ENCODE data around the gene CNST.

CNST gene

DNA sequence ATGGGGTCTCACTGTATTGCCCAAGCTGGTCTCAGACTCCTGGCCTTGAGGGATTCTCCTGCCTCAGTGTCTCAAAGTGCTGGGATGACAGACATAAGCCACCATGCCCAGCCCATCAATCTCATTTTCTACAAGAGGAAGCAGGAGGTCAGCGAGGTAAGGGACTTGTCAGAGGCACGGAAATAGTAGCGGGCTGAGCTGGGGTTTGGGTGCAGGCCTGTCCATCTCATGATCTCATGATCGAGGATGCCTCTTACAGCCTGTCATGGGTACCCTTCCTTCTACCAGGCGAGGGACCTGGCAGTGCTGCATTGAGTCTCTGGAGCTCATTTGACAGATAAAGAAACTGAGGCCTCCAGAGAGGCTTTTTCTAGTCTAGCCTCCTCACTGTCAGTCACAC, 129.4 kb downstream of the CNST start:
- TF ChIP-seq FOXP2 (optimal IDR thresholded peaks at IDR 0.05; ENCODE audit: borderline replicate concordance, extremely low read depth, extremely low read length, insufficient read depth) (no peak), TAF1 (IDR thresholded peaks at IDR 0.05; ENCODE audit: borderline replicate concordance, insufficient read depth, low read length) (no peak), SIN3A (IDR thresholded peaks at IDR 0.05; ENCODE audit: borderline replicate concordance, insufficient read depth, low read length) (no peak), POLR2AphosphoS5 (IDR thresholded peaks at IDR 0.05; ENCODE audit: low read depth, low read length) (no peak)

DNA sequence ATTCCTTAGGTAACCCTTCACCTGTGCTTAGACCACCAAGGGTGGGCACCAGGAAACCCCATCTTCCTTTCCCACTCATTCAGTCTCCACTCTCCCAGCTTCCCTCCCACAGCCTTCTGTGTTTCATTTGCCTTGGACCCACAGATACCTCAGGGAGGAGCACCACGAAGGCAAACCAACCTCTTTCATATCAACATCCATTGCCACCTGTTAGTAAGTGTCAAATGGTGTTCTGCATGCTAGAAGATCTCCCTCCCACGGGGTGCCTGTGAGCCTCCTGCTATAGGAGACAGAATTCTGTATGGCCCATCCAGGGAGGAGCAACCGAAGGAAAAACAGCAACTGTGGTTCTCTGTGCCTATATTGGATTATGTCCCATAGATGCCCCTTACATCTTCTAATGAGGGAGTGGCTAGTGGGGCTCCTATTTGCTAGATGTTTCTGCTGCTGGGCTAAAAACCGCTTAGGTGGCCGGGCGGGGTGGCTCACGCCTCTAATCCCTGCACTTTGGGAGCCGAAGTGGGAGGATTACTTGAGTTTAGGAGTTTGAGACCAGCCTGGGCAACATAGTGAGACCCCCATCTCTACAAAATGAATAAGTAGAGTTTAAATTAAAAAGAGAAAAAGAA, 132.3 kb downstream of the CNST start:
- TF ChIP-seq FOXP2 (optimal IDR thresholded peaks at IDR 0.05; ENCODE audit: borderline replicate concordance, extremely low read depth, extremely low read length, insufficient read depth) (no peak), SIN3A (IDR thresholded peaks at IDR 0.05; ENCODE audit: borderline replicate concordance, insufficient read depth, low read length) (no peak), POLR2AphosphoS5 (IDR thresholded peaks at IDR 0.05; ENCODE audit: low read depth, low read length) (no peak), TAF1 (IDR thresholded peaks at IDR 0.05; ENCODE audit: borderline replicate concordance, insufficient read depth, low read length) (no peak)
- TF ChIP-seq, protein P1, sequence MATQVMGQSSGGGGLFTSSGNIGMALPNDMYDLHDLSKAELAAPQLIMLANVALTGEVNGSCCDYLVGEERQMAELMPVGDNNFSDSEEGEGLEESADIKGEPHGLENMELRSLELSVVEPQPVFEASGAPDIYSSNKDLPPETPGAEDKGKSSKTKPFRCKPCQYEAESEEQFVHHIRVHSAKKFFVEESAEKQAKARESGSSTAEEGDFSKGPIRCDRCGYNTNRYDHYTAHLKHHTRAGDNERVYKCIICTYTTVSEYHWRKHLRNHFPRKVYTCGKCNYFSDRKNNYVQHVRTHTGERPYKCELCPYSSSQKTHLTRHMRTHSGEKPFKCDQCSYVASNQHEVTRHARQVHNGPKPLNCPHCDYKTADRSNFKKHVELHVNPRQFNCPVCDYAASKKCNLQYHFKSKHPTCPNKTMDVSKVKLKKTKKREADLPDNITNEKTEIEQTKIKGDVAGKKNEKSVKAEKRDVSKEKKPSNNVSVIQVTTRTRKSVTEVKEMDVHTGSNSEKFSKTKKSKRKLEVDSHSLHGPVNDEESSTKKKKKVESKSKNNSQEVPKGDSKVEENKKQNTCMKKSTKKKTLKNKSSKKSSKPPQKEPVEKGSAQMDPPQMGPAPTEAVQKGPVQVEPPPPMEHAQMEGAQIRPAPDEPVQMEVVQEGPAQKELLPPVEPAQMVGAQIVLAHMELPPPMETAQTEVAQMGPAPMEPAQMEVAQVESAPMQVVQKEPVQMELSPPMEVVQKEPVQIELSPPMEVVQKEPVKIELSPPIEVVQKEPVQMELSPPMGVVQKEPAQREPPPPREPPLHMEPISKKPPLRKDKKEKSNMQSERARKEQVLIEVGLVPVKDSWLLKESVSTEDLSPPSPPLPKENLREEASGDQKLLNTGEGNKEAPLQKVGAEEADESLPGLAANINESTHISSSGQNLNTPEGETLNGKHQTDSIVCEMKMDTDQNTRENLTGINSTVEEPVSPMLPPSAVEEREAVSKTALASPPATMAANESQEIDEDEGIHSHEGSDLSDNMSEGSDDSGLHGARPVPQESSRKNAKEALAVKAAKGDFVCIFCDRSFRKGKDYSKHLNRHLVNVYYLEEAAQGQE (IDR thresholded peaks at IDR 0.05; ENCODE audit: insufficient read depth in 1 of 2, low read depth in 2 of 2, low read length in 2 of 2), result no peak

- TF ChIP-seq SIN3A (IDR thresholded peaks at IDR 0.05; ENCODE audit: borderline replicate concordance, insufficient read depth, low read length), result no peak
- TF ChIP-seq POLR2AphosphoS5 (IDR thresholded peaks at IDR 0.05; ENCODE audit: low read depth, low read length), result no peak
- no peak for TF ChIP-seq FOXP2 (optimal IDR thresholded peaks at IDR 0.05; ENCODE audit: borderline replicate concordance, extremely low read depth, extremely low read length, insufficient read depth)
- TF ChIP-seq, protein P1 (IDR thresholded peaks at IDR 0.05; ENCODE audit: insufficient read depth in 1 of 2, low read depth in 2 of 2, low read length in 2 of 2), result no peak
- no peak for TF ChIP-seq TAF1 (IDR thresholded peaks at IDR 0.05; ENCODE audit: borderline replicate concordance, insufficient read depth, low read length)
Observed at GRCh38 chr1:246699095-246699735, 133.0 kb downstream of the CNST start.

GRCh38 chr1:246703581-246703980, 137.3 kb downstream of the CNST start:
- TF ChIP-seq, protein P1 (IDR thresholded peaks at IDR 0.05; ENCODE audit: insufficient read depth in 1 of 2, low read depth in 2 of 2, low read length in 2 of 2), result no peak
- no peak for TF ChIP-seq POLR2AphosphoS5 (IDR thresholded peaks at IDR 0.05; ENCODE audit: low read depth, low read length)
- TF ChIP-seq FOXP2 (optimal IDR thresholded peaks at IDR 0.05; ENCODE audit: borderline replicate concordance, extremely low read depth, extremely low read length, insufficient read depth), result no peak
- TF ChIP-seq TAF1 (IDR thresholded peaks at IDR 0.05; ENCODE audit: borderline replicate concordance, insufficient read depth, low read length), result no peak
- TF ChIP-seq SIN3A (IDR thresholded peaks at IDR 0.05; ENCODE audit: borderline replicate concordance, insufficient read depth, low read length), result no peak

- TF ChIP-seq, protein P1 (IDR thresholded peaks at IDR 0.05; ENCODE audit: insufficient read depth in 1 of 2, low read depth in 2 of 2, low read length in 2 of 2), result no peak
- TF ChIP-seq SIN3A (IDR thresholded peaks at IDR 0.05; ENCODE audit: borderline replicate concordance, insufficient read depth, low read length), result no peak
- TF ChIP-seq FOXP2 (optimal IDR thresholded peaks at IDR 0.05; ENCODE audit: borderline replicate concordance, extremely low read depth, extremely low read length, insufficient read depth), result no peak
- no peak for TF ChIP-seq POLR2AphosphoS5 (IDR thresholded peaks at IDR 0.05; ENCODE audit: low read depth, low read length)
- no peak for TF ChIP-seq TAF1 (IDR thresholded peaks at IDR 0.05; ENCODE audit: borderline replicate concordance, insufficient read depth, low read length)
Observed at GRCh38 chr1:246705368-246705767, 139.1 kb downstream of the CNST start.
